Ectodermal cell (in vitro differentiated cells): ENCODE results near the gene ADAM8.

Experiments
- H3K27ac ChIP-seq: 2 replicates; pipeline ENCODE4 v1.7.0; 2013; ENCODE audit warnings: mild to moderate bottlenecking, low read depth, low read length; ENCODE audit not compliant: insufficient read depth, poor library complexity, severe bottlenecking
- H3K27me3 ChIP-seq: 2 replicates; pipeline ENCODE4 v1.7.0; 2013; ENCODE audit warnings: mild to moderate bottlenecking, low read length; ENCODE audit not compliant: insufficient read depth, control insufficient read depth, poor library complexity, severe bottlenecking
- H3K36me3 ChIP-seq: one replicate; pipeline ENCODE4 v1.7.0; 2013; ENCODE audit warnings: low read length; ENCODE audit not compliant: control insufficient read depth, insufficient read depth
- H3K4me1 ChIP-seq: one replicate; pipeline ENCODE4 v1.7.0; 2013; ENCODE audit warnings: low read length; ENCODE audit not compliant: control insufficient read depth, insufficient read depth
- H3K4me3 ChIP-seq: 2 replicates; pipeline ENCODE4 v1.7.0; 2013; ENCODE audit warnings: low read depth, low read length, control low read depth; ENCODE audit not compliant: insufficient read depth
- H3K9me3 ChIP-seq: 2 replicates; pipeline ENCODE4 v1.7.0; 2013; ENCODE audit warnings: mild to moderate bottlenecking, low read length, moderate library complexity; ENCODE audit not compliant: control insufficient read depth
- WGBS, 2 experiments: methylation state at CpG; one replicate each; pipeline ENCODE4 v1.1.7; 2013; ENCODE audit warnings: missing lambda C conversion rate in 2 of 2; 5-methylcytosine and 5-hydroxymethylcytosine counted together

Gene ADAM8

DNA sequence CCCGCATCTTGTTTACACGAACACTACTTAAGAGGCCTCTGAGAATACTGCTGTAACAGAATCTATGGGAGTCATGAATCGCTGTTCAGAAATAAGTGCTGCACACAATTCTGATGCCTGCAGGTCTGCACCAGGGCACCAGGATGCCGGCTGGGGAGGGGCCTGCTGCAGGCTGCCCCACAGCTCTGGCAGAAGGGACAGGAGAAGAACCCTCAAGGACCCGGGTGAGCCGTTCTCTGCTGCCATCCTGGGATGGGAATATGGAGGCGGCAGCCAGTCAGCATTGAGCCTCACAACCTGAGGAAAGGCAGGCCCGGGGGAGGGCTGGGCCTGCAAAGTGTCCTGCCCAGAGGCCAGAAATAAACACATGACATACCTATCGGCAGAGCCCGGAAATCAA, 20.8 kb upstream of the ADAM8 start:
- H3K4me1 ChIP-seq, result no peaks in the 10 kb centered on the region
- H3K36me3 ChIP-seq, result peaks cover 34% of the 10 kb centered on the region
- no peak overlapping the region for H3K27ac ChIP-seq
- WGBS, 2 experiments, result 97% methylated on average over 10 of the region's 10 CpGs
- H3K4me3 ChIP-seq, result no peak overlapping the region
- no peaks in the 10 kb centered on the region for H3K9me3 ChIP-seq
- H3K27me3 ChIP-seq, result no peaks in the 10 kb centered on the region

DNA sequence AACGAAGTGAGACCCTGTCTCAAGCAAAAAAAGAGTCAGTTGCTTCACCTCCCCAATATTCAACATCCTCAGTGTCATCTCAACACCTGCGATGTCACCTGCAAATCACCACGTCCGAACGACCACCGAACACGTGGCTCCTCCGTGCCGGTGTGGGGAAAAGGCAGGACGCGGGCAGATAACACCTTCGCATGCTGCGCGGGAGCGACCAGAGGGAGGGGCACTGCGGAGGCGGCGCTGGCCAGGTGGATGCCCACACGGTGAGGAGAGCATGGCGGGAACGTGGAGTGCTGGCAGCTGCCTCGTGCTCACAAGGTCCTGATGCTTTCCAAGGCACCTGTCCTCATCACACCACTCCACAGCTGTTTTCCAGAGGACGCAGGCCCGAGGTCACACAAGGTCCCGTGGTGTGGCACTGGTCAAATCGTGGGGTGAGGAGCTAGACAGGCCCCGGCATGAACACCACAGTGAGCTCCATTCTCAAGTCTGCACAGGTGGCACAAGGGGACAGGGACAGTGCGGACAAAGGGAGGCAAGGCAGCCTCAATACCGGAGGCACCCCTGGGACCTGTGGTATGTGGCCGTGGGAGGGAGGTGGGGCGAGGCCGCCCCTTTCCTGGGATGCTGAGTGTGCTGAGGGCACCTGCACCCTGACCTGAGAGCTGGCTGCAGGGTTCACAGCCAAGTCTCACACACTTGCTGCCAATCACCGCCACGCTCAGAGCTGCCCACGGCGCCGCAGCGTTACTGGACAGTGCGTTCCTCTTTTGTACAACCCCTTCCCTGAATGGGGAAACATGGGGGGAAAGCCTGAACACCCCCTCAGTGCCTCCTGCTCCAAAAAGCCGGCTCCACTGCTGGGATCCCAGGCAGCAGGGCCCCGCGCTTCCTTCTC, 19.0 kb upstream of the ADAM8 start:
- peaks cover 36% of the 10 kb centered on the region for H3K36me3 ChIP-seq
- H3K9me3 ChIP-seq, result no peaks in the 10 kb centered on the region
- 96% methylated on average over 42 of the region's 42 CpGs for WGBS, 2 experiments
- H3K27me3 ChIP-seq, result no peaks in the 10 kb centered on the region
- H3K27ac ChIP-seq, result no peak overlapping the region
- no peak overlapping the region for H3K4me3 ChIP-seq
- H3K4me1 ChIP-seq, result no peaks in the 10 kb centered on the region

DNA sequence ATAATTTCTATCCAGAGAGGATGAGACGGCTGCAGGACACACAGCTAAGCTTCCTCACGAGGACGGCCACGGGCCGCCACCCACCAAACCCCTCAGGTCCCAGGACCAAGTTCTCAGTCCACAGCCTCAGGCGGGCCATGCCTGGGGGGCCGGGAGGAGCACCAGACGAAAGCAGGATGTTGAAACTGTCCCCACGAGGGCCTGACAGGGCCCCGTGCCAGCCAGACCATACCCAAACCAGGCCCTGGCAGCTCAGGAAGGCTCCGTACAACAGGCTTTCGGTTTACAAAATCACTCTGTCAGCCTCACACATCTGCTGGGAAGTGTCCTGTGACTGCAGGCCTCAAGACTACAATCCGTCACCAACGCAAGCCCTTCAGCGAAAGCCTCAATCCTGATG, 17.5 kb upstream of the ADAM8 start:
- Histone ChIP-seq H3K27ac (no peak overlapping the region), H3K4me1 (no peaks in the 10 kb centered on the region), H3K4me3 (no peak overlapping the region), H3K9me3 (no peaks in the 10 kb centered on the region), H3K36me3 (peaks cover 40% of the 10 kb centered on the region), H3K27me3 (no peaks in the 10 kb centered on the region)
- 95 to 96% methylated on average over 15 of the region's 15 CpGs for WGBS, 2 experiments

DNA sequence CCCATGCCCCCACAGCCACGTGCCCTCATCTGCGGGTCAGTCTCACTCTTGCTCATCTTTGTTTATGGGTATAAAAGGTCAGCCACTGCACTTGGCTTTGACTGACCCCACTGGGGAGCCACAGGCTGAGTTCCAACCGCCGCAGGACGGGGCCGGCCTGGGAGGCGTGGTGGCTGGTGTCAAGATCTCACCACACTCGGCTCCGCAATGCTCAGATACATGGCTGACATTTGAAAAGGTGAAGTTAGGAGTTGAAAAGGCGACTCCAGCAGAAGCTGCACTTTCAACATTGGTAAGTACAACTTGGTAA, 17.1 kb upstream of the ADAM8 start:
- Histone ChIP-seq H3K4me3 (no peak overlapping the region), H3K27me3 (no peaks in the 10 kb centered on the region), H3K36me3 (peaks cover 42% of the 10 kb centered on the region), H3K4me1 (no peaks in the 10 kb centered on the region), H3K9me3 (no peaks in the 10 kb centered on the region), H3K27ac (no peak overlapping the region)
- WGBS, 2 experiments, result 96 to 98% methylated on average over 10 of the region's 10 CpGs

DNA sequence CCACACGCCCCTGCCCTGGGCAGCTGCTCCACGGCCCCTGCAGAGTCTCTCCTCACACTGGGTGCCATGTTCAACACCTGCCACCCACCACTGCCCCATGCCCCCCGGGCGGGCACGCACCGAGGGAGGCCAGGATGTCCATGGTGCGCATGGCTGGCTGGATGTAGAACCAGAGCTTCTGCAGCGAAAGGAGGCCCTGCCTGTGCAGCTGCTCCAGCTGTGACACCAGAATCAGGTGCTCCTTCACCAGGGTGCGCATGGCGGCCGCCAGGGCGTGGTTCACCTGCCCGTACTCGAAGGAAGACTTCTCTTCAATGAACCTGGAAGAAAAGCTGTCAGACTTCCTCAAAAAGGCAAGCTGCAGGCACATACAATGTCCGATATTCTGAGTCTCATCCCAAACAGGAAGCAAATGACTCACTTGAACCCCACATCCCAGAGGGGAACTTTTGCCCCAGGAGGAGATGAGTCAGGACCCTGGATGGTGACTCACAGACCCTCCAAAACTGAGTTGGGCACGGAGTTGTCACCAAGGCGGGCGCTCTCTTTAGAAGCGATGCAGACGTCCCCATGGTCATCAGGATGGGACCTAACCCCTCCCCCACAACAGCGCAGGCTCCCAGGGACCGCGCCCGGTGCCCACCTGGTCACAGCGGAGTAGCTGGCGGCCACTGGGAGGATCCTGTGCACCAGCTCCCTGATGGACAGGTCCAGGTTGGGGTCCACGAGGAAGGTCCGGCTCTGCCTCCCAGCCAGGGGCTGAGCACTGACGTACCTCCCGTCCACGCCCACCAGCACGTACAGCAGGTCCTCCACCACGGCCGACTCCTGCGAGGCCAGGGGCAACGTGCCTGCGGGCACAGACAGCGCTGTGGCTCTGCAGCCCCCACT, 16.5 kb upstream of the ADAM8 start:
- no peaks in the 10 kb centered on the region for H3K27me3 ChIP-seq
- H3K4me3 ChIP-seq, result no peak overlapping the region
- no peaks in the 10 kb centered on the region for H3K9me3 ChIP-seq
- H3K27ac ChIP-seq, result no peak overlapping the region
- peaks cover 36% of the 10 kb centered on the region for H3K36me3 ChIP-seq
- no peaks in the 10 kb centered on the region for H3K4me1 ChIP-seq
- WGBS, 2 experiments, result 95 to 96% methylated on average over 38 of the region's 38 CpGs

DNA sequence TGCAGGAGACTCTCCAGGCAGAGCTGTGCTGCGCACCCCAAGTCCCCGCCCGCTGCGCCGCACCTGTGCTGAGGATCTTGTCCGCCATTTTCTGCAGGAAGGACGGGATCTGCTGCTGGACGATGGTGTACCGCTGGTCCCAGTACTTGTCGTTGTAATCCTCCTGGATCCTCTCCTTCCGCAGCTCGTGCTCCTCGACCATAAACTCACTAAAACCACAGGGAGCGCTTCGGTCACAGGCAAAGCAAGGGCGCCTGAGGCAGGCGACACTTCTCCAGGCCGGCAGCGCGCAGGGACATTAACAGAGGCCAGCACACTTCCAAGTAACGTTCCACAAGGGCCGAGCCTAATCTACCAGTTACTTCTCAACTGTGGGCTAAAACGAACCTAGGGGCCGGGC, 13.1 kb upstream of the ADAM8 start:
- Histone ChIP-seq H3K27ac (no peak overlapping the region), H3K4me1 (no peaks in the 10 kb centered on the region), H3K36me3 (peaks cover 35% of the 10 kb centered on the region), H3K9me3 (no peaks in the 10 kb centered on the region), H3K4me3 (no peak overlapping the region), H3K27me3 (no peaks in the 10 kb centered on the region)
- WGBS, 2 experiments, result 89 to 95% methylated on average over 24 of the region's 24 CpGs

DNA sequence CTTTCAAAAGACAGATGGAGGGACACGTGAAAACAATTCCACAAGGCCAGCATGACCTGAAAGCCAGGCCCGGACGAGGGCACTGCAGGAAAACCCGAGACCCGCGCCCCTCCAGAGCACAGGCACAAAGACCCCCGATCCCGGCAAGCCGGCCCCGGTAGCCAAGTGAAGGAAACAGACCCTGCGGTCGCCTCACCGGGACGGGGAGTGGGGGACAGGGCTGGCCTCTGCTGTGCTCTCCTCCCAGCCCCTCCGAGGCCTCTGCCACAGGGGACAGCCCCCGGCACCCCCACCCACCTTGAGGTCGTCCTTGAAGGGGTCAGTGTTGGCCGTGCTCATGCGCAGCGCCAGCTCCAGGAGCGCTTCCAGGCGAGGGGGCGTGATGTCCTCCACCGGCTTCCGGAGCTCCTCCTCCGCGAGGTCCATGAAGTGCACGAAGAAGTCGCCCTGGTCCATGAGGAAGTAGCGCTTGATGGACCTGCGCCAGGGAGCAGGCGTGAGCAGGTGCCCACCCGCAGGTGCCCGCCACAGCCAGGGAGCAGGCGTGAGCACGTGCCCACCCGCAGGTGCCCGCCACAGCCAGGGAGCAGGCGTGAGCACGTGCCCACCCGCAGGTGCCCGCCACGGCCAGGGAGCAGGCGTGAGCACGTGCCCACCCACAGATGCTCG, 11.3 kb upstream of the ADAM8 start:
- no peaks in the 10 kb centered on the region for H3K27me3 ChIP-seq

DNA sequence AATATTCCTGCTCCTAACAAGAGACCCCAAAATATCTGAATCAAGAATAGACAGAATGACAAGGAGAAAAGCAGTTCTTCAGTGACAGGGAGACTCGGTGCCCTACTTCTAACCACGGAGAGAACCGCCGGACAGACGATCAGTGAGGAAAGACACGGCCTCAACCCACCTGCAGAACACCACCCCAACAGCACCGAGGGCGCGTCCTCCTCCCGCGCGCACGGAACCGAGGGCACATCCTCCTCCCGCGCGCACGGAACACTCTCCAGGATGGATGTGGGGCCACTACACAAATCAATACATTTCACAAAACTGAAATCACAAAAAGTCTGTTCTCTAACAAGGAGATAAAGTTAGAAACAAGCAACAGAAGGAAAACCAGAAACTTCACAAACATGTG, 9.7 kb upstream of the ADAM8 start:
- H3K9me3 ChIP-seq, result no peaks in the 10 kb centered on the region
- no peak overlapping the region for H3K4me3 ChIP-seq
- H3K27ac ChIP-seq, result no peak overlapping the region
- 90 to 91% methylated on average over 18 of the region's 18 CpGs for WGBS, 2 experiments
- no peaks in the 10 kb centered on the region for H3K4me1 ChIP-seq
- H3K36me3 ChIP-seq, result peaks cover 19% of the 10 kb centered on the region
- H3K27me3 ChIP-seq, result no peaks in the 10 kb centered on the region

More for the DNA sequence above, 11.3 kb upstream of the ADAM8 start:
- Histone ChIP-seq H3K4me1 (no peaks in the 10 kb centered on the region), H3K9me3 (no peaks in the 10 kb centered on the region), H3K27ac (no peak overlapping the region), H3K4me3 (no peak overlapping the region), H3K36me3 (peaks cover 22% of the 10 kb centered on the region)
- 94 to 95% methylated on average over 46 of the region's 46 CpGs for WGBS, 2 experiments

DNA sequence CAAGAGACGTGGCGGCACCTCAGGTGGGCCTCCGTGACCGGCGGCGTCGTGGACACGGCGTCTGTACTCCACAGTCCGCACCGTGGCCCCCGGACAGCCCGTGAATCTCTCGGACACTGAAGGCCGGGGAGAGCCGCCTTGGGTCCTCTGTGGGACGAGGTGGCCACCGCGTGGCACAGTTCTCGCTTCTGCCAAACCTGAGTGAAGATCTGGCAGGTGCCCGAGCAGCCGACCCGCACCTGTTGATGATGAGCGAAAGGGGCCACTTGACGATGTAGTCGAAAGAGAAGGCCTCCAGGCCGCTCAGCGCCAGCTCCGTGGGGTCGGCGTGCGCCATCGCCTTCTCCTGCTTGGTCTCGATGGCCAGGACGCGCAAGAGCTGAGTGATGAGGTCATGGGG, 8.5 kb upstream of the ADAM8 start:
- Histone ChIP-seq H3K9me3 (no peaks in the 10 kb centered on the region), H3K4me1 (no peaks in the 10 kb centered on the region), H3K36me3 (peaks cover 19% of the 10 kb centered on the region), H3K27me3 (no peaks in the 10 kb centered on the region), H3K4me3 (no peak overlapping the region), H3K27ac (no peak overlapping the region)
- WGBS, 2 experiments, result 93 to 95% methylated on average over 36 of the region's 36 CpGs

DNA sequence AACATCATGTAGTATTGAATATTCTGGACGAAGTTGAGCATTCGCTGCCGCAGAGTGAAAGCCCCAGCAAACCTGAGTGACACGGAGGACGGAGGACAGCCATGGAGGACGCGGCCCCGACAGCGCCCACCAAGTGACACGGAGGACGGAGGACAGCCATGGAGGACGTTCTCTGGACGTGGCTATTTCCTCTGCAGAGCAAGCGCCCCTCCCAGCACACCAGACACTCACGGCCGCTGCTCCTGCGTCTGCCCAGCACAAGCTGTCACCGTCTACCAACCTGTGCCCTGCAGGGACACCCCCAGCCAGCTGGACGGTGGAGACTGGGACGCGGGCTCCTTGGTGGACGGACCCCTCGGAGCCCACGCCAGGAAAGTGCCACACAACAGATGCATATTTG, 7.3 kb upstream of the ADAM8 start:
- H3K4me1 ChIP-seq, result no peaks in the 10 kb centered on the region
- WGBS, 2 experiments, result 95 to 96% methylated on average over 24 of the region's 24 CpGs
- peaks cover 12% of the 10 kb centered on the region for H3K36me3 ChIP-seq
- no peak overlapping the region for H3K4me3 ChIP-seq
- H3K27ac ChIP-seq, result no peak overlapping the region
- H3K9me3 ChIP-seq, result no peaks in the 10 kb centered on the region
- no peaks in the 10 kb centered on the region for H3K27me3 ChIP-seq
